CD1c-positive myeloid dendritic cell (primary cell): Measurements from ENCODE around the gene ATP4A.
A peak's percentile ranks its signal among the peaks of the same experiment; 100 is the strongest.

Source experiments
- DNase-seq: peaks from one replicate; pipeline ENCODE4 v3.0.0-alpha.2; 2016; ENCODE audit errors: extremely low spot score

ATP4A gene

DNA sequence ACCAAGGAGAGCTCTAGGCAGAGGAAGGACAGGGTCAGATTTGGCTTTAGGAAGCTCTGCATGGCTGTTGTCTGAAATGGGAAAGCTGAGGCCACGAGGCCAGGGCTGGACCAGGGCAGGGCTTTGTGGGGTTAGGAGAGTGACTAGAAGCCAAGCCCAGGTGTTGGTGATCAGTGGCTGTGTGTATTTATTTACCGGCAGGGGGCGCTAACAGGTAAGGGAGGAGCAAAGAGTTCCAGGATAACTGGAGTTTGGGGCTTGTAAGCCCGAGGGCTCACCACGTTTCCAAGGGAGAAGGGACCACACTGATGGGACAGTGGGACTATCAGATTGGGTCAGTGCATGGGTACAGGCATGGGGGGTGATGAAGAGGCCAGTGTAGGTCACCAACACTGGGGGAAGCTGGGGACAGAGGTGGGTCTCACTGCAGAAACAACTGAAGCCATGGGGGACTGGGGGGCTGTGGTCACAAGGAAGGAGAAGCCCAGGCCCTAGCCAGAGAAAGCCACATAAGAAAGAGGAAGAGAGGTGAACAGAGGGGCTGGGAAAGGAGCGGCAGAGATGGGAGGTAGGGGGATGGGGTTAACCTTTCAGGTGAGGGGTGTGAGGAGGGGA is 14.2 kb downstream of the ATP4A start:
- peak; percentile 75 for DNase-seq

DNA sequence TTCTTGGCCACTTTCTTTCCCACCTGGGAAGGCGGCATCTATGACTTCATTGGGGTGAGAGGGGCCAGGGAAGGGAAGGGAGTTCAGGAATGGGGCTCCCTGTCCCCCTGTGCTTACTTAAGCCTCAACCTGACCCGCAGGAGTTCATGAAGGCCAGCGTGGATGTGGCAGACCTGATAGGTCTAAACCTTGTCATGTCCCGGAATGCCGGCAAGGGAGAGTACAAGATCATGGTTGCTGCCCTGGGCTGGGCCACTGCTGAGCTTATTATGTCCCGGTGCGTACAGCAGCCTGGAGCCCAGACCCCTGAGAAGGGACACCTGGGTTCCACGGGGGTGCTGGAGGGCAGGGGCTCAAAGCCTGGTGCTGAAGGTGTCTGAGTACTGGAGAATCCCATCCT is 16.9 kb downstream of the ATP4A start:
- no peak for DNase-seq

DNA sequence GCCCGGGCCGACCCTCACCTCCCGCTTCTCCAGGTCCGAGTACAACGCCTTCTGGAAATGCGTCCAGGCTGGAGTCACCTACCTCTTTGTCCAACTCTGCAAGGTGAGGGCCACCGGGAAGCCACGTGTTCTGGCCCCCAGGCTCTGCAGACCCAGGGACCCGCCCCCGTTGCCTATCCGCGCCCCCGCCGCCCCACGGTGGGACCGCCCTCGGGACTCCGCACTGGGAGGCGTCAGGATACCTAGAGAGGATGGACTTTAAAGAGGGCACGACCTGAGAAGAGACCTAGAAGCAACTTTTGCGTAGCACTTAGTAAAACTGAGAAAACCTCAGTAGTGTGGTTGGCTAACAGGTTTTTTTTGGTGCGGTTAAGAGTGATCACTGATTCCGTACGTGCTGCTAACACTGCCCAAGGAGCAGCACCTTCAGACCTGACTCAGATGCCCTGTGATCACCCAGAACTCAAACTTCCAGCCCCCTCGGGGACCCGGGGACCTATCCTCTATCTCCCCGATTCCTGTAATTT is 17.5 kb downstream of the ATP4A start:
- peak; percentile 12 for DNase-seq

DNA sequence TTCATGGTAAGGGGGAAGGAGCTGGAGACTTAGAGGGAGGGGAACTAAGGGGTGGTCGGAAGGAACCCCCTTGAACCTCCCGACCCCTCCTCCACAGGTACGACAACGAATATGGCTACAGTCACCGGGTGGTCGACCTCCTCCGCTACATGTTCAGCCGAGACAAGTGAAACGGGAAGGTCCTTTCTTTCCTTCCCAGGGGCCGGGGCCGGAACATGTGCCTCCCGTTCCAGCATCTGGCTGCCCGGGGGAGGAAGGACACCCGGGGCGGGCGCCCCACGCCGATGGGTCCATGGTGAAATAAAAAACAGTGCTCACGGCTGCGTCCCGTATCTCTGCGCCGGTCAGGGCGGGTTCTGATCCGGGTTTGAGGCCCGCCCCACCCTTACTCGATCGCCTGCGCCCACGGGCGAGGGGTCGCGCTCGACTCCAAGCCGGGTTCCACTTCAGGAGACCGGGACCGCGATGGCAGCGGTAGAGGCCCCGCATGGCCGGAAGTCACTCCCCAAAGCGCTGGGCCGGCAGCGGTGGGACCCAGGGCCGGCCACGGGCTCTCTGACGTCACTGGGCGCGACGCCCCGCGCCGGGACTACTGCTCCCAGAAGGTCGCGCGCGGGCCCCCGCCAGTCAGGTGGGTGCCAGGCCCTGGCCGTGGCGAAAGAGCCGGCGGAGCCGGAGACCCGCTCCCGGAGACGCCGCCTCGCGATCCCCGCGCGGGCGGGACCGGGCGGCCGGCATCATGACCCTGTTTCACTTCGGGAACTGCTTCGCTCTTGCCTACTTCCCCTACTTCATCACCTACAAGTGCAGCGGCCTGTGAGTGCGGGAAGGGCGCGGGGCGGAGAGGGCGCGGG is 18.2 kb downstream of the ATP4A start, which contains the start of gene TMEM147:
Gene TMEM147 (plus strand): TSS at position 626 of the 854 bp plus-strand sequence. CDS start 114 bp downstream, at position 740.
- peak; percentile 90 for DNase-seq

DNA sequence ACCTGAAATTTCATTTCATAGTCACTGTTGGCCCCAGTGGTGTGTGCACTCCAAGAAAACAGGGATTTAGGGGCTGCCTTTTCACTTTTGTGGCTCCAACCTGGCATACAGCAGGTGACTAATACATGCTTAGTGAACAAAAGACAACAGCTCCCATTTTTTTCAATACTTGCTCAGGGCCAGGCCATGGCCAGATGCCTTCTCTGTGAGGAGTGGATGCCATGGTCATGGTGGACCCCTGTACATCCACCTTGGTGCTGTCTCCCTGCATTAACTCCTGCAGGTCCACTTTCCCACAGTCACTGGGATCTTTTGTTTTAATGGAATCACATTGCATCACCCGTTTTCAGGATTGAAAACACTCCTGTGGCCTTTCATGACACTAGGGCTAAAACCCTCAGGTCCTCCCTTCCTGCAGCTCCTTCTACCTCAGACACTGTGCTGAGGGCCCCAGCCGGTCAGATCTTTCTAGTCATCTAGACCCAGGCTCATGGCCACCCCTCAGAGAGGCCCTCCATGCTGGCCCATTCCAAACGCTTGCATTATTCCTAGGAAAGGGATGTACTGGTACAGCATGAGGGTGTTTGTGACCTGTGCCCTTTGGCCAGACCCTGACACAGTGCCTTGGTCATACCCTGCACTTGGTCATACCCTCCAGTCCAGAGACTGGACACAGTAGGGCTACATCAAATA is 19.2 kb downstream of the ATP4A start:
- DNase-seq = no peak

DNA sequence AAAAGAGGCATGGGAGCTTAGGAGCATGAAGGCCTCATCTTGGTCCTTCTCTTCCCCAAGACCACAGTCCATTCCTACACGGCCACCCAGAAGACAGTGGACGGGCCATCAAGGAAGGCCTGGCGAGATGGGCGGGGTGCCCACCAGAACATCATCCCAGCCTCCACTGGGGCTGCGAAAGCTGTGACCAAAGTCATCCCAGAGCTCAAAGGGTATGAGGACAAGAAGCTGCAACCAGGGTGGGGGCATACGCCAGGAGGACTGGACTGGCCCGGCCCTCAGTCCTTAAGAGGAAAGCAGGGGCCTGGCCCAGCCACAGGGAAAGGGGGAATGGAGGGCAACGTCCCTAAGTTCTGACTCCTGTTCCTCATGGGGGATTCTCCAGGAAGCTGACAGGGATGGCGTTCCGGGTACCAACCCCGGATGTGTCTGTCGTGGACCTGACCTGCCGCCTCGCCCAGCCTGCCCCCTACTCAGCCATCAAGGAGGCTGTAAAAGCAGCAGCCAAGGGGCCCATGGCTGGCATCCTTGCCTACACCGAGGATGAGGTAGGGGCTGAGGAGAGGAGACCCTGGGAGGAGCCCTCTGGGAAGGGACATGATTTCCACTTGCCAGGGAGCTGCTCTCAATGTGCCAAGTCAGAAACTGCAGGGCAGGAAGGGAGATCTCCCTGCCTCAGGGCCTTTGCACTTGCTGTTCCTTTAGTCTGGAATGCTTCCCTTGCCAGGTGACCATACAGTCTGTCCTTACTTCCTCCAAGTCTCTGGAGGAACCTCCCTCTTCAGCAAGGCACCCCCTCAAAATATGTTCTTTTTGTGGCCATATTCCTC is 20.0 kb downstream of the ATP4A start:
- DNase-seq = no peak

DNA sequence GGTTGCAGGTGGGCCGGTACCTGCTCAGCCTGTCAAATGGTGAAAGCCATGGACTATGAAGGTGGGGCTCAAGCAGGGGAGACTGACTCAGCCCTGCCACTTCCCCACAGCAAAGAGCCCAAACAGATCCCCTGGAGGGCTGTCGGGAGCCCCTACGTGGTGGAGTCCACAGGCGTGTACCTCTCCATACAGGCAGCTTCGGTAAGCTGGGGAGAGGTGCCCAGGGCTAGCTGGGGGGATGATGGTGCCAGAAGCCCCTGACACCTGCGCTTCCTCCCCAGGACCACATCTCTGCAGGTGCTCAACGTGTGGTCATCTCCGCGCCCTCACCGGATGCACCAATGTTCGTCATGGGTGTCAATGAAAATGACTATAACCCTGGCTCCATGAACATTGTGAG is 21.2 kb downstream of the ATP4A start:
- DNase-seq = no peak

DNA sequence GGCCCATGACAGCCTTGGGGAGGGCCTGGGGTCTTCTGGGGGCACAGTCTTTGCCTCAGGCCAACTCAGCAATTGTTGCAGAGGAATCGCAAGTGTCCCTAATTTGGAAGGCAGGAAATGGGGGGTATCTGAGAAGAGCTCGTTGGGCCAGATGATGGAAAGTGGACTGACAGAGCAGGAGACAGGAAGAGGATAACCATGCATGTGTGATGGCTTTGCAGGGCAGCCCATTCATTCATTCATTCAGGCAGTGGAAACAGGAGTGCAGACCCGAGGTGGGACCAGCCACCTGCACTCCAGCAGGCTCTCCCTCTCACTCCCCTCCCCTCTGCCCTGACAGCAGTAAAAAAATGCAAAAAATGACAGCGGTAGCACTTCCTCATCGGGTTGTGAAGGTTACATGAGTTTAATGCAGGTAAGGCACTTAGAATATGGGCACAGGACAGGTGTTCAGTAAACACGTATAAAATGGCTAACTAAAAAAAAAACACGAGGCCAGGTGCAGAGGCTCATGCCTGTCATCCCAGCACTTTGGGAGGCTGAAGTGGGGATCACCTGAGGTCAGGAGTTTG is 23.0 kb downstream of the ATP4A start:
- DNase-seq = no peak

DNA sequence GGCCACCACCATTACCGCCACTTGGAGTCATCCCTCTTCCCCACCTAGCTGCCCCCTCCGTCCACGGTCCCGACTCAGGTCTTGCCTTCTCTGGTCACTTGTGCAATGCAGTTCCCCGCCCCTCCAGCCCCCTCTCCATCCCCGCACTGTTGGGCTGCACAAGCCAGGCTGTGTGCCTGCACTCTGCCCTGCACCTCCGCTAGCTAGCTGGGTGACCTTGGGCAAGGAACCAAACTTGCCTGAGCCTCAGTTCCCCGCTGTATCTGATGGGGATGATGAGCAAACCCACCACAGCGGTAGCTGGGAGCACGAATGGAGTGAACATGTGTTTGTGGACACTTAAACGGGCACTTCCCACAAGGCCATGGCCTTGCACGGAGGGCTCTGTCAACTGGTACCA is 23.6 kb downstream of the ATP4A start:
- no peak for DNase-seq

DNA sequence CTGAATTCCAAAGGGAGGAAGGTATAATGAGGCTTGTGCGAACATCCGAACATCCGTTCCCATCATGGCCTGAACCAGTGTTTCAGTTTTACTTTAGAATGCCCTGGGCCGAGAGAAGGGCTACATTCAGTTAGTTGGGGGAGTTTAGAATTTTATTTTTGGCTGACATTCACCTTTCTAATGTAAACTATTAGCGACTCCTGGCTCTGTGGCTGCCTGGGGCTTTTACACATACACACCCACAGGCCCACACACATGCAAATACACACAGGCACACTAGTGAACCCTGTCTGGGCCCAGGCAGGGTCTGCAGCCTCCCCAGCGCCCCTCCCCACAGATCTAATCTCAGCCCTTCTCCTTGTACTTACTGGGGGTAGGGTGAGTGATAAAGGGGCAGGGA is 24.1 kb downstream of the ATP4A start:
- no peak for DNase-seq

DNA sequence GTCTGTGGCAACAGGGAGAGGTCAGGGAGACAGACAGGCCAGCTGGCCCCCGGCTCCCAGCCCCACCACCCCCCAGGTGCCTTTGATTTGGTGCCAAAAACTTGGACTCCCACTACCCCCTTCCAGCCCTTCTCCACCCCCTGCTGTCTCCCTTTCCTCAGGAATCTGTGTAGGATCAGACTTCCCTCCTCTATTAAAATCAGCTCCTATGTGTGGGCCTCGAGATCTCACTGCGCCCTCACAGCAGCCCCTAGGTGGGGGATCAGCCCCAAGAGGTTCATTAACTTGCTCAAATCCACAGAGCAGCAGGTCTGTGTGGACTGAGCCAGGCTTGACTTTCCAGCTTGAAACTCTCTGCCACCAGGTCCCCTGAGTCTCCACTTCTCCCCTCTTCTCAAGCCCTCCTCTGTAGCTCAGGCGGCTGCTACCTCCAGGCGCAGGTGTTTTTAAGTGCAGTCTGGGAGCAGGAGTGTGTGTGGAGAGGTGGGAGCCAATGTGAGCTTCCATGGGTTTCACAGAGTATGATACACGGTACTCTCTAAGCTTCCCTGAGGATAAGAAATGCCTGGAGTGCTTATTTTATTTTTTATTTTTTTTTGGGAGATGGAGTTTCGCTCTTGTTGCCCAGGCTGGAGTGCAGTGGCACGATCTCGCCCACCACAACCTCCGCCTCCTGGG is 28.5 kb downstream of the ATP4A start:
- DNase-seq = no peak

DNA sequence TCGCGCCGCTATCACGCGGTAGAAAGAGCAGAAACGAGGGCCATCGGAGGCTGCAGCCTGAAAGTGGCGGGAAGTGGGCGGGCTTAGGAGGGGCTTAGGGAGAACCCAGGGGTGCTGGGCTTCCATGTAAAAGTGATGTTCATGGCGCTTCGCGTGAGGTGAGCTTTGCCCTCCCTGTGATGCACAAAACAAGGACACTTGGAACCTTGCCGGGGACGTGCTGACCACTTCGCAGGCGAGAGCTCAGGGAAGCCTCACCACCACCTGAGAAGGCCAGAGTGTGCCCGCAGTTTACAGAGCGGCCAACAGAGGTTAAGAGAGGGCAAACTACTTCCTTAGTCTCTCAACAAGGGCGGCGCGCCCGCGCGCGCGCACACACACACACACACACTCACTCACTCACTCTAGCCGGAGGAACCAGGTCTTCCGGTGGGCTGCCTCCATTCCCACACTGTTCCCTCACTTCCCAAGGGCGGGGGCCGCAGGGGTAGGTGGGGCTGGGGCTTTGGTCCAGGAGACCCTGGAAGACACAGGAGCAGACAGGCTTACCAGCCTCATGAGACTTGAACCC is 29.6 kb downstream of the ATP4A start:
- DNase-seq = peak; percentile 39

DNA sequence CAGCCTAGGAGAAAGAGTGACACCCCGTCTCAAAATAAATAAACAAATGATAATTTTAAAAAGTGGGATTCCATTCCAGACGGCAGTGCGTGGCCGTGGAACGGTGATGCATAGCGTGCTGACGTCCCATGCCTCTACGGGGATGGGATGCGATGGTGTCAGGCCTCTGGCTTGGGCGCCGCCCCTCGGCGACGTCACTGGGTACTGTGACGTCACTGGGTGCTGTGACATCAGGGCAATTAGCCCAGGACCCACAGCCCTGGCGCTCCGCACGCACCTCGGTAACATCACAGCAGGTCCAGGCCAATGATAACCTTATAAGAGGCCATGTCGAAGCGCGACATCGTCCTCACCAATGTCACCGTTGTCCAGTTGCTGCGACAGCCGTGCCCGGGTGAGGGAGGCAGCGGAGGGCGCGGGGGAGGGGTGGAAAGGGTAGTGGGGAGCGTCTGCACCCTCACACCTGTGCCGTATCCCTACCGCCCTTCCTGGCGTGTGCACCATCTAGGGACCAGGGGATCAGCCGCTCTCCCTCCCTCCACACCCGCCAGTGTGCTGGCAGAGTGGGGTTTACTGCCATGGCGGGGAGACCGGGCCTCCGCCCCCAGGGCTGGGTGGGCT is 30.1 kb downstream of the ATP4A start, which contains the start of gene GAPDHS:
Gene GAPDHS (plus strand): TSS at position 256 of the 621 bp plus-strand sequence. CDS start 72 bp downstream, at position 328.
- DNase-seq = no peak

DNA sequence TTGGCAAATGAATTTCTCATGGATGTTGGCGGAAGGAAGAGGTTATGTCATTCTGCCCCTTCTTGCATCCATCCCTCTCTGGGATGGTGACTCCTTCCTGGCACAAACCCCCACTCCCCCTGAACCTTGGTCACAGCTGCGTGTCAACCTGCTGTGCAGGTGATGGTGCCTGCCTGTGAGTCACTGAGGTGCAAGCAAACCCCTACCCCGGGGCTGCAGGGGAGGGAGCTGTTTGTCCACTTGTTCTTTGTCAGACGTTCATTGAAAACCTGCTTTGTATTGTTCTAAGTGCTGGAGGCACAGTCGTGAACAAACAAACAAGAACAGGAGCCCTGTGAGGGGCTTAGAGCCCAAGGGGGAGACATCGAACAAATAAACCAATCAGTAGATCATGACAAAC is 32.2 kb downstream of the ATP4A start:
- no peak for DNase-seq

DNA sequence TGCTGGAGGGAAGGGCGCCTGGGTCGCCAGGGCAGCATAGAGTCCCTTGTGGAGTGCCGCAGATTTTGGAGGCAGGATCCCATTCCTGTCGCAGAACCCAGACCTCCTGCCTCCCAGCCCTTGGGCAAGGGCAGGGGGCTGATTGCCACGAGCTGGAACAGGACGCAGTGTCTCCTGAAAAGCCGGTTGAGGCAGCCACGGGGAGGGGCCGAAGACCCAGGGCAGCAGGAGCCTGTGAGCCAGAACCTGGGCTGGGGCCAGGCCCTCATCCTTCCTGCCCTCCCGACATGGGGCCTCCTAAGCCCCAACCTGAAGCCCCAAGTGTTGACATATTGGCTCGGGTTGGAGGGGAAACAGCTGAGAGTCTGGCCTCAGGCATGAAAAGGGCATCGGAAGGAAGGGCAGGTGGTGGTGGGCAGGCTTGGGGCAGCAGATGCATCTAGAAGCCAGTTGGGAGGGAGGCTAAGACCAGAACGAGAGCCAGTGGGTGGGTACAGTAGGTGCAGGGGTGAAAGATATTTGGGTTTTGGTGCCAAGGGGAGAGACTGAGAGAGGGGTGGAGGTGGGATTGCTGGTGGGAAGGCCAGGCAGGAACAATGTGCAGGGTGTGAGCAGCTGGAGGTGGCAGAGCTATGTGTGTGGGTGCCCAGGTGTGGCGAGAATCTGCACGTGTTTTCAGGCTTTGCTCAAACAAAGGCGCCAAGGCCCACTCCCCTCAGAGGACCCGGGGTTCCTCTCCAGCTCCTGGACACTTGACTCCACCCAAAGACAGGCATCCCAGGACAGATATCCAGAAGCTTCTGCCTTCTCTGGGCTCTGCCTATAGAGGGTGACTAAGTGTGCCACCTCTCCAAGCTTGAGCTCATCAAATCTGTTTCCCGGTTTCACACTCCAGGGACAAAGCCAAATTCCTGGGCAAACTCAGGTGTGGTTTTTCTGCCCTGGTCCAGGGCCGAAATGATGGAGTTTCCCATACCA is 33.9 kb downstream of the ATP4A start:
- no peak for DNase-seq

DNA sequence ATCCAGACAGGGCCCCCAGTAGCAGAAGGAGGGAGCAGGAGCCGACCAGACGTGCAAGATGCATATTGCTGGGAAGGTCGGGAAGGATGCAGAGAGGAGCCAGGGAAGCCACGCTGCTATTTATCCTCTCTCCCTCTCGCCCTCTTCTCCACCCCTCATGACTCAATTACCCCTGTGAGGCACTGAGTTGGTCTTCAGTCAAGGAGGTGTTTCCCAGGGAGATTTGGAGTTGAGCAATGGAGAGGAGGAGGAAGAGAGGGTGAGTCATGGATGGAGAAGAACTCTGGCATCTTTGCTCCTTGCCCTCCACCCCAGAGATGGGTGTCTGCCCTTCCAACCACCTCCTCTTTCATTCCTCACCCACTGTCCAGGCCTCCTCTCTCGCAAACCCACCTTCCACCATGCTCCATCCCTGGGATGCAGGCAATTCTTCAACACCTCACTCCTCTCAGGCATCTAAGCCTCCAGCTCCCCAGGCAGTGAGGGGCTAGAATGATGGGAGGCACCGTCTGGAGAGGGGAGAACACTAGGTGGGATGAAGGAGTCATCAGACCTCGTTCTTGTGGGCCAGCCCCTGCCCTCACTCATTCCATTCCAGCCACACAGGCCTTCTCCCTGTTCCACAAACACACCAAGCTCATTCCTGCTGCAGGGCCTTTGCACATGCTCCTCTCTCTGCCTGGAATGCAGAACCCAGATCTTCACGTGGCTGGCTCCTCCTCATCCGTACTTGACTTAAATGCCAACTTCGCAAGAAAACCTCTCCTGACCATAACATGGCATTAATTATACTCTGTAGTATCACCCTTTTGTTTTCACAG is 35.0 kb downstream of the ATP4A start, which contains the start of gene SBSN:
Gene SBSN (minus strand): TSS at position 94 of the 821 bp plus-strand sequence. CDS start 30 bp downstream, at position 64.
- no peak for DNase-seq

DNA sequence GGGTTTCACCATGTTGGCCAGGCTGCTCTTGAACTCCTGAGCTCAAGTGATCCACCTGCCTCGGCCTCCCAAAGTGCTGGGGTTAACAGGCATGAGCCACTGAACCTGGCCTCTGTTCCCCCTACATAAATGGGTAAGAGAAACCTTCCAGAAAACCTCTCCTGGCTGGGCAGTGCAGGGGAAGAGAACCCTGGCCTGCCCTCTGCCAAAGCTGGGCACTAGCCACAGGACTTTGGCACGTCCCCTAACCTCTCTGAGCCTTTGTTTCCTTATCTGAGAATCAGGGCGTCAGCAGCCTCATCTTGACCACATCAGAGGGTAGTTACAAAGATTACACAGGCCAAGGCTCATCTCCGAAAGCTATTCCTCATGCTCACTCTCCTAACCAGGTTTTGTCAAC is 37.6 kb downstream of the ATP4A start:
- DNase-seq = no peak
